Stimulated activated naive CD8-positive, alpha-beta T cell treated with anti-CD3 and anti-CD28 coated beads, Interleukin-15, Interleukin-2, amounts not matched to agents 100 U/mL and 50 U/mL, for 24 hours (primary cell): ENCODE measurements around the gene CYP11A1.

Experiments
- ATAC-seq: fragments of 150-1000 bp; cut with Tn5 transposase; one replicate; pipeline ENCODE4 v1.10.0; 2021
- DNase-seq: peaks from one replicate; pipeline ENCODE4 v3.0.0; 2021

The CYP11A1 gene

DNA sequence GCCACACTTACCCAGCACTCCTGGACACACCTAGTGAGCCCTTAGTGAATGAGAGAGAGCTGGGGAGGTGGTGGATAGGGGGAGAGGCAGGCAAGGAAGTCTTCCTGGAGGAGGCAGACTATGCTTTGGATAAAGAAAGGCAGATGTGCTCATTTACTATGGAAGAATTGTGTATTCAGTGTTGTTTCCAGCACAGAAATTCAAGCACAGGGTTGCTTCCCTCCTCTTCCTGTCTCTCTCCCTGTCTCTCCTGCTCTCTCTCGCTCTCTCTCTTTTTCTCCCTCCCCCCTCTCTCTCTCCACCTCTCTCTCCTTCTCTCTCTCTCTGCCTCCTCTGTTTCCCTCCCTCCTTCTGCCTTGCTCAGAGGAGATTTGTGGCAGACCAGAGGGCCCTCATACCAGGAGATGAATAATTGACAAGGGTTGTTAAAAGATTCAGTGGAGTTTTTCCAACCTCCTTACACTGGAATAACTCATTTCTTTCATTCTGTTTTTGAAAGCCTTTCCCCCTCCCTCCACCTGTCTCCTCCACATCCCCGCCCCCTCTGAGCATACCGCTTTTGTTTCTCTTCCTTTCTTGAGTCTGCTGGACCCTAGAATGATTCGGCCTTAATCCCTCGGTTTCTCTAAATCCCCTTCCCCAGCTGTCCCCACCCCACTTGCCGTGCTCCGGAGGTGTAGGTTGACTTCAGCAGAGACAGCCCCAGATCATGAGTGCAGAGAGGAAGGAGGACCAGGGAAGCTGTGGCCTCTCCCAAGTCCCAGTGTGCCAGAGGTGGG, 65.7 kb downstream of the CYP11A1 start:
- ATAC-seq, result no peak
- no peak for DNase-seq

- ATAC-seq (no peak), DNase-seq (no peak)
These were observed 67.2 kb downstream of the CYP11A1 start for GRCh38 chr15:74300057-74300795.

- ATAC-seq (no peak), DNase-seq (no peak)
These were observed 69.6 kb downstream of the CYP11A1 start for GRCh38 chr15:74297887-74298286.

GRCh38 chr15:74295800-74296199, 71.6 kb downstream of the CYP11A1 start:
- no peak for ATAC-seq

GRCh38 chr15:74294010-74294409, 73.4 kb downstream of the CYP11A1 start:
- no peak for DNase-seq
- no peak for ATAC-seq

More at GRCh38 chr15:74295800-74296199, 71.6 kb downstream of the CYP11A1 start:
- DNase-seq, result no peak

GRCh38 chr15:74293021-74293810, 74.2 kb downstream of the CYP11A1 start:
- no peak for DNase-seq
- no peak for ATAC-seq

DNA sequence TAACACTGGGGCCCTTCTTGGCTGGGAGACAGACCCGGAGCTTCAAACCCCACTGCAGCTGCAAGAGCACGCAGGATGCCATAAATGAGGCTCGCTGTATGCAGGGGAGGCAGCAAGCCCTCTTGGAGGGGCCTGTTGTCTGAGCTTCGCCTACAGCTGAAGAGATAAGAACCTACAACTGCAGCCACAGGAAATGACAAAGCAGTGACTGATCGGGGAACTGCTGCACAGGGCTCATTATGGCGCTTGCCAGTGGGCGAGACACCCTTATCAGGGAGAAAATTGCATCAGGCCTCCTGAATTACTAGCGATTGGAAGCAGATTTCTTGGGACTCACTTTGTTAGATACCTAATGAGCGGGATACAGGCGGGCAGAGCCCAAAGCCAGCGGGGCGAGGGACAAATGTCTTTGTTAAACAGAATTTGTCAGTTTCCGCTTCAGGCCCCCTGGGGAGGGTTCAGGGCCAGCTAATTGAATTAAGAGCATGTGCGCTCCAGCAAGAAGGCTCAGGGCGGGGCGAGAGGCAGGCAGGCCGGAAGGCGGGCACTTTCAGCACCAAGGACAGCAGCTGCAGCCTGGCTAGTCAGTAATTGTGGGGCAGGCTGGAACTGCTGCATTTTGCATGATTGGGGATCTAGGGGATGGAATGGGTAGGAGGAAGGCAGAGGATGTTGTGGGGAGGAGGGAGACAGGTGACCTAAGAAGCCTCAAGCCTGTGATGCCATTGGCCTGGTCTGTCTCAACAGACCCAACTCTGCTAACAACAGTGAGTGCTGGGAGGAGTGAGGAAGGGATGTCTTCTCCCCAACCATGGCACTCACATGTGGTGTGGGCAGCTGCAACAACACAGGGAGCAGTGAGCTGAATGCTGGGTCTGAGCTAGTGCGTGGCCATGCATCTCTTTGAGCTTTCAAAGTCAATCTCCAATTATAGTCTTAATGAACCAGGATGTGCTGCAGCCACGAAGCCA, 76.1 kb downstream of the CYP11A1 start:
- ATAC-seq (peak; percentile 87), DNase-seq (peak; percentile 88)

- ATAC-seq (peak; percentile 34), DNase-seq (no peak)
These were observed 76.8 kb downstream of the CYP11A1 start for GRCh38 chr15:74290645-74291044.

- no peak for DNase-seq
- ATAC-seq, result no peak
These were observed 77.8 kb downstream of the CYP11A1 start for GRCh38 chr15:74289671-74290070.
